HG02623 (cell line): Measurements from ENCODE around the gene EPC1.

ENCODE experiments used
- ATAC-seq: cut with Tn5 transposase; IDR thresholded peaks from one replicate; pipeline ENCODE4 v1.9.1; 2021; ENCODE audit warnings: moderate library complexity; ENCODE audit not compliant: unreplicated experiment

EPC1 gene

GRCh38 chr10:32340596-32341180 lies 6.3 kb downstream of the EPC1 start:
- ATAC-seq = no peak

- ATAC-seq = no peak
Observed at GRCh38 chr10:32338262-32338661, 8.7 kb downstream of the EPC1 start.

GRCh38 chr10:32337350-32337749 lies 9.6 kb downstream of the EPC1 start:
- ATAC-seq = no peak

- ATAC-seq = no peak
Observed at GRCh38 chr10:32333849-32334248, 13.1 kb downstream of the EPC1 start.

- ATAC-seq = peak; percentile 93
Observed at GRCh38 chr10:32332299-32332750, 14.6 kb downstream of the EPC1 start.

- no peak for ATAC-seq
Observed at GRCh38 chr10:32331606-32332005, 15.4 kb downstream of the EPC1 start.

GRCh38 chr10:32330214-32330613 lies 16.7 kb downstream of the EPC1 start:
- ATAC-seq = no peak

GRCh38 chr10:32329061-32329460 lies 17.9 kb downstream of the EPC1 start:
- no peak for ATAC-seq

GRCh38 chr10:32328499-32328898 lies 18.5 kb downstream of the EPC1 start:
- ATAC-seq = no peak

GRCh38 chr10:32327364-32327691 lies 19.6 kb downstream of the EPC1 start:
- no peak for ATAC-seq

- ATAC-seq = no peak
Observed at GRCh38 chr10:32326680-32327363, 20.1 kb downstream of the EPC1 start.

- no peak for ATAC-seq
Observed at GRCh38 chr10:32326119-32326518, 20.8 kb downstream of the EPC1 start.

GRCh38 chr10:32323051-32323450 lies 23.9 kb downstream of the EPC1 start:
- ATAC-seq = no peak

GRCh38 chr10:32321016-32321631 lies 25.8 kb downstream of the EPC1 start:
- no peak for ATAC-seq

- ATAC-seq = peak; percentile 39
Observed at GRCh38 chr10:32318476-32318896, 28.5 kb downstream of the EPC1 start.

- peak; percentile 94 for ATAC-seq
Observed at GRCh38 chr10:32317795-32318357, 29.1 kb downstream of the EPC1 start.

GRCh38 chr10:32315424-32315823 lies 31.5 kb downstream of the EPC1 start:
- ATAC-seq = no peak

GRCh38 chr10:32314588-32314987 lies 32.4 kb downstream of the EPC1 start:
- no peak for ATAC-seq

GRCh38 chr10:32308027-32308603 lies 38.8 kb downstream of the EPC1 start:
- ATAC-seq = no peak

- no peak for ATAC-seq
Observed at GRCh38 chr10:32307609-32308008, 39.3 kb downstream of the EPC1 start.

- ATAC-seq = no peak
Observed at GRCh38 chr10:32299354-32299980, 47.5 kb downstream of the EPC1 start.
